Endothelial cell of umbilical vein (primary cell): ENCODE data around the gene CYCS. TPM values are rescaled to one million over a fixed set of nuclear protein-coding genes. Genes with fewer than 3 reads are reported as not detected.

Experiments used
- BruUV-seq: library from RNA; stranded (reverse); fragments of 400-500 nt; replicated peaks from 2 replicates; lab custom pipeline; 2021; lab: Mats Ljungman, UMichigan
- CTCF ChIA-PET: fragments of 300-600, 350-600 bp; sonication (Branson Sonifier 250); formaldehyde crosslinking; loops from one replicate; lab custom pipeline; 2021; ENCODE audit warnings: antibody characterized with exemption, inconsistent platforms; lab: Charles Lee
- POLR2A ChIA-PET: fragments of 300-600, 350-600 bp; sonication (Branson Sonifier 250); formaldehyde crosslinking; loops from one replicate; lab custom pipeline; 2021; ENCODE audit warnings: antibody characterized with exemption, inconsistent platforms; lab: Charles Lee
- DNase-seq: peaks from one replicate; pipeline ENCODE4 v3.0.0-alpha.2; 2011; ENCODE audit warnings: low read depth, low spot score
- FAIRE-seq: peaks from 2 replicates; lab custom pipeline; 2011; peaks lifted over from hg19 to GRCh38; lab: Jason Lieb, UNC
- H2AFZ ChIP-seq: 2 replicates; pipeline ENCODE4 v1.6.0; 2012; ENCODE audit warnings: low read depth, low read length, control low read depth, inconsistent platforms
- H3K27ac ChIP-seq: 2 replicates; pipeline ENCODE4 v1.5.1; 2011; ENCODE audit warnings: low read depth, mild to moderate bottlenecking, control low read depth, low read length, moderate library complexity; ENCODE audit not compliant: insufficient read depth
- H3K27me3 ChIP-seq, 2 experiments: 2 replicates each; pipeline versions ENCODE4 v1.6.0 to v1.6.1; 2011; ENCODE audit warnings: low read length in 2 of 2, mixed read lengths in 1 of 2; ENCODE audit not compliant: control insufficient read depth in 2 of 2, insufficient read depth in 2 of 2
- H3K36me3 ChIP-seq, 2 experiments: 2 replicates in 1 of 2; 3 replicates in 1 of 2; pipeline ENCODE4 v1.5.1; 2011; ENCODE audit warnings: low read length in 2 of 2, mild to moderate bottlenecking in 1 of 2, moderate library complexity in 1 of 2; ENCODE audit not compliant: control insufficient read depth in 2 of 2, insufficient read depth in 2 of 2; ENCODE audit errors: extremely low read depth in 1 of 2
- H3K4me1 ChIP-seq: 3 replicates; pipeline ENCODE4 v1.5.1; 2011; ENCODE audit warnings: mild to moderate bottlenecking, low read length; ENCODE audit not compliant: control insufficient read depth, insufficient read depth; ENCODE audit errors: extremely low read depth
- H3K4me2 ChIP-seq: 2 replicates; pipeline ENCODE4 v1.6.1; 2011; ENCODE audit warnings: low read length, control low read depth, mixed read lengths; ENCODE audit not compliant: insufficient read depth
- H3K4me3 ChIP-seq, 3 experiments: fragments of 200-600 bp in 1 of 3; sonication (generic), shearing (Covaris generic) in 1 of 3; replicated peaks in 1 of 3; 2 replicates each; pipeline ENCODE4 v1.5.1; 2011 to 2016; ENCODE audit warnings: control low read depth in 3 of 3, low read length in 3 of 3, mild to moderate bottlenecking in 2 of 3, inconsistent platforms in 1 of 3, low read depth in 1 of 3, moderate library complexity in 1 of 3; ENCODE audit not compliant: insufficient read depth in 1 of 3
- H3K79me2 ChIP-seq: 2 replicates; pipeline ENCODE4 v1.6.0; 2012; ENCODE audit warnings: low read length, inconsistent platforms; ENCODE audit not compliant: control insufficient read depth, insufficient read depth
- H3K9ac ChIP-seq: replicated peaks from 2 replicates; pipeline ENCODE3; 2011; ENCODE audit warnings: low read length, control low read depth; ENCODE audit not compliant: insufficient read depth; ENCODE audit errors: extremely low read depth
- H3K9me1 ChIP-seq: replicated peaks from 3 replicates; pipeline ENCODE4 v1.6.0; 2011; ENCODE audit warnings: mild to moderate bottlenecking, low read length; ENCODE audit not compliant: control insufficient read depth, insufficient read depth; ENCODE audit errors: extremely low read depth
- H3K9me3 ChIP-seq: replicated peaks from 2 replicates; pipeline ENCODE4 v1.5.1; 2012; ENCODE audit warnings: low read length, inconsistent platforms; ENCODE audit not compliant: control insufficient read depth, insufficient read depth
- H4K20me1 ChIP-seq: replicated peaks from 2 replicates; pipeline ENCODE3; 2011; ENCODE audit warnings: mild to moderate bottlenecking, low read length; ENCODE audit not compliant: control insufficient read depth, insufficient read depth; ENCODE audit errors: extremely low read depth
- EZH2 ChIP-seq: IDR thresholded peaks from 2 replicates; pipeline ENCODE4 v1.6.1; 2012; ENCODE audit warnings: borderline replicate concordance, low read depth, mild to moderate bottlenecking, moderate library complexity, low read length, inconsistent platforms; ENCODE audit not compliant: severe bottlenecking
- FOS ChIP-seq: IDR thresholded peaks from 2 replicates; pipeline ENCODE4 v1.6.1; 2011; ENCODE audit warnings: mild to moderate bottlenecking, low read length, moderate library complexity, borderline replicate concordance; ENCODE audit not compliant: insufficient read depth
- GATA2 ChIP-seq: IDR thresholded peaks from 2 replicates; pipeline ENCODE4 v1.7.0; 2011; ENCODE audit warnings: low read depth, mild to moderate bottlenecking, moderate library complexity, mixed read lengths, low read length; ENCODE audit not compliant: insufficient read length, insufficient read depth
- JUN ChIP-seq: IDR thresholded peaks from 2 replicates; pipeline ENCODE4 v1.6.1; 2011; ENCODE audit warnings: borderline replicate concordance, low read depth; ENCODE audit not compliant: insufficient read length, insufficient read depth
- MYC ChIP-seq: IDR thresholded peaks from one replicate; pipeline ENCODE4 v1.6.1; 2011; ENCODE audit warnings: mild to moderate bottlenecking, low read depth, low read length
- POLR2A ChIP-seq: IDR thresholded peaks from 2 replicates; pipeline ENCODE4 v1.6.1; 2012; ENCODE audit warnings: low read depth, mild to moderate bottlenecking, control low read depth, low read length
- POLR2AphosphoS5 ChIP-seq: IDR thresholded peaks from 2 replicates; pipeline ENCODE4 v1.6.1; 2012; ENCODE audit warnings: low read depth, mild to moderate bottlenecking, control low read depth, low read length, moderate library complexity; ENCODE audit not compliant: insufficient read depth
- dilution Hi-C: fragments of 300-500 bp; cut with MboI; formaldehyde crosslinking; loops from one replicate; pipeline ENCODE4 v1.15.0; 2019; ENCODE audit warnings: low sequenced_read_pairs; ENCODE audit not compliant: extremely low pct_ligation_motif_present
- intact Hi-C: fragments of 100-400 bp; cut with micrococcal nuclease; formaldehyde crosslinking; loops from one replicate; pipeline ENCODE4 v1.10.0; 2022
- polyA plus RNA-seq, 4 experiments: library from polyadenylated mRNA; depleted of rRNA in 3 of 4; stranded (reverse) in 3 of 4; unstranded in 1 of 4; fragments of >200 nt; gene quantifications; 2 replicates each; pipeline versions ENCODE4 v1.2.1 to v1.2.3, GENCODE V29; 2011 to 2012; ENCODE audit warnings: missing spikeins in 1 of 4
- total RNA-seq: library from RNA; stranded (reverse); gene quantifications from 2 replicates; pipeline ENCODE4 v1.2.3, GENCODE V29; 2021
- TF ChIP-seq, protein P1 (sequence below): IDR thresholded peaks from 2 replicates; pipeline ENCODE4 v1.6.1; 2011; ENCODE audit not compliant: insufficient read depth, insufficient read length
- TF ChIP-seq, protein P2 (sequence below), 2 donors: IDR thresholded peaks; 1 replicate in 1 of 2; 2 replicates in 1 of 2; pipeline ENCODE4 v1.5.1; 2011; ENCODE audit warnings: low read length in 2 of 2, mild to moderate bottlenecking in 2 of 2, moderate library complexity in 2 of 2, control low read depth in 1 of 2, inconsistent platforms in 1 of 2, low read depth in 1 of 2; ENCODE audit not compliant: insufficient read depth in 1 of 2; ENCODE audit errors: extremely low read depth in 1 of 2

The CYCS gene
- total and polyA plus RNA-seq, 2 donors (not counting 3 experiments of a cell fraction or from before 2014, with no cell fraction given), result 21.4 to 134 TPM

DNA sequence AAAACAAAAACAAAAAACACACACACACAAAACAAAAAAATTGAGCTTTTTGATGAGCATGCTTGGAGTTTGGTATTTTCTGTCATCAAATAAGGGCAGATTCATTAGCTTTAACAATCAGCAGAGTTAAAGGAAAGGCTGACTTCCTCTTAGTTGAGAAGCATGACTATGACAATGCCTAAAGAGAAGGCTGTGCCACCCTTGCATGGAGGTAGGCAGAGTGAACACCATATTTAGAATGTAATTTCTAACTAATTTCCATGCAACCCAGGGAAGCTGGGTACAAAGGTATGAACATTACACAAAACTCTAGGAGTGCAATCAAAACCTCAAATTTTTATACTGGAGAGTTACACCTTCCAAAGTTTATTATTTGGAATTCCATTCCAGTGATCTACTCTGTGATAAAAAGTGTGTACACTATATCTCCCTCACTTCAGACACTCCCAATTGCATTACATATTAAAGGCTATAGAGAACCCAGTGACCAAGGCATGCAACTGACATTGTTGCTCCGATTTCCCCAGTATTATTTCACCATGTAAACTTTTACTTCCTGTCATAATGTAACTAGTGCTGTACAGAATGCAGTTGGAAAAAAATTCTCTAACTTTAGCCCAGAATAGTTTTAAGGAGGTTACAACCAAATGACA lies 9.4 kb upstream of the CYCS start:
- ChIA-PET POLR2A (no interaction called here), CTCF (interaction anchor here (0.9 kb wide), 1 partner anchor 41 kb away, joined by 5 read pairs; no protein-coding TSS in a partner anchor)
- H2AFZ ChIP-seq, result no peak overlapping the region
- no peaks in the 10 kb centered on the region for H3K4me1 ChIP-seq
- TF ChIP-seq, protein P1, sequence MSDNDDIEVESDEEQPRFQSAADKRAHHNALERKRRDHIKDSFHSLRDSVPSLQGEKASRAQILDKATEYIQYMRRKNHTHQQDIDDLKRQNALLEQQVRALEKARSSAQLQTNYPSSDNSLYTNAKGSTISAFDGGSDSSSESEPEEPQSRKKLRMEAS, result no peak
- TF ChIP-seq POLR2AphosphoS5 (no peak), MYC (no peak), GATA2 (no peak), FOS (no peak), POLR2A (no peak), EZH2 (no peak), JUN (no peak)
- TF ChIP-seq, protein P2, sequence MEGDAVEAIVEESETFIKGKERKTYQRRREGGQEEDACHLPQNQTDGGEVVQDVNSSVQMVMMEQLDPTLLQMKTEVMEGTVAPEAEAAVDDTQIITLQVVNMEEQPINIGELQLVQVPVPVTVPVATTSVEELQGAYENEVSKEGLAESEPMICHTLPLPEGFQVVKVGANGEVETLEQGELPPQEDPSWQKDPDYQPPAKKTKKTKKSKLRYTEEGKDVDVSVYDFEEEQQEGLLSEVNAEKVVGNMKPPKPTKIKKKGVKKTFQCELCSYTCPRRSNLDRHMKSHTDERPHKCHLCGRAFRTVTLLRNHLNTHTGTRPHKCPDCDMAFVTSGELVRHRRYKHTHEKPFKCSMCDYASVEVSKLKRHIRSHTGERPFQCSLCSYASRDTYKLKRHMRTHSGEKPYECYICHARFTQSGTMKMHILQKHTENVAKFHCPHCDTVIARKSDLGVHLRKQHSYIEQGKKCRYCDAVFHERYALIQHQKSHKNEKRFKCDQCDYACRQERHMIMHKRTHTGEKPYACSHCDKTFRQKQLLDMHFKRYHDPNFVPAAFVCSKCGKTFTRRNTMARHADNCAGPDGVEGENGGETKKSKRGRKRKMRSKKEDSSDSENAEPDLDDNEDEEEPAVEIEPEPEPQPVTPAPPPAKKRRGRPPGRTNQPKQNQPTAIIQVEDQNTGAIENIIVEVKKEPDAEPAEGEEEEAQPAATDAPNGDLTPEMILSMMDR (IDR thresholded peaks at IDR 0.05; ENCODE audit: extremely low read depth in 1 of 2, insufficient read depth in 1 of 2, low read depth in 1 of 2, low read length in 2 of 2), result no peak
- H3K9ac ChIP-seq, result no peak overlapping the region
- no peaks in the 10 kb centered on the region for H3K79me2 ChIP-seq
- no peaks in the 10 kb centered on the region for H3K27me3 ChIP-seq
- intact Hi-C loops, result no loop called here
- H3K36me3 ChIP-seq, result no peaks in the 10 kb centered on the region
- DNase-seq, result no peak
- H3K9me1 ChIP-seq, result no peaks in the 10 kb centered on the region
- no peaks in the 10 kb centered on the region for H4K20me1 ChIP-seq
- H3K27ac ChIP-seq, result no peak overlapping the region
- BruUV-seq, result no TSS peak
- dilution Hi-C loops, result no loop called here
- no peak overlapping the region for H3K4me2 ChIP-seq
- no peak overlapping the region for H3K4me3 ChIP-seq
- FAIRE-seq, result no peak
- no peaks in the 10 kb centered on the region for H3K9me3 ChIP-seq
